WERI-Rb-1 (cell line): ENCODE measurements around the gene BCL10.

Source experiments
- DNase-seq: peaks from one replicate; pipeline ENCODE4 v3.0.0-alpha.2; 2020
- H3K27ac ChIP-seq: fragments of 250-450 bp; sonication (Bioruptor Pico); 2 replicates; pipeline ENCODE4 v1.5.1; 2020; ENCODE audit warnings: mild to moderate bottlenecking, moderate library complexity
- H3K27me3 ChIP-seq: fragments of 250-450 bp; sonication (Bioruptor Pico); 2 replicates; pipeline ENCODE4 v1.5.1; 2021; ENCODE audit warnings: mild to moderate bottlenecking, low read depth, moderate library complexity; ENCODE audit not compliant: insufficient read depth, severe bottlenecking
- H3K36me3 ChIP-seq: fragments of 250-450 bp; sonication (Bioruptor Pico); 2 replicates; pipeline ENCODE4 v1.5.1; 2020; ENCODE audit warnings: mild to moderate bottlenecking, moderate library complexity
- H3K4me3 ChIP-seq: 2 replicates; pipeline ENCODE4 v1.5.1; 2011; ENCODE audit warnings: low read depth, mild to moderate bottlenecking, control low read depth, low read length
- H3K9me3 ChIP-seq: fragments of 250-450 bp; sonication (Bioruptor Pico); 2 replicates; pipeline ENCODE4 v1.5.1; 2021; ENCODE audit warnings: mild to moderate bottlenecking, moderate library complexity; ENCODE audit not compliant: severe bottlenecking
- TF ChIP-seq, protein P1 (sequence below): IDR thresholded peaks from 2 replicates; pipeline ENCODE4 v1.5.1; 2011; ENCODE audit warnings: low read depth, mild to moderate bottlenecking, control low read depth, inconsistent platforms, low read length

Gene BCL10

GRCh38 chr1:85276215-85276977 is at the start of gene BCL10:
TSS of gene BCL10 (minus strand) at chr1:85276632. CDS start at chr1:85276352, 280 bp downstream.
- Histone ChIP-seq H3K4me3 (peak within 1 kb of the TSS; percentile 97), H3K27me3 (no peaks in the 10 kb centered on the region), H3K9me3 (no peaks in the 10 kb centered on the region), H3K27ac (peak within 1 kb of the TSS; percentile 82), H3K36me3 (peaks cover 13% of the 10 kb centered on the region)
- peak; percentile 97 for DNase-seq
- TF ChIP-seq, protein P1, sequence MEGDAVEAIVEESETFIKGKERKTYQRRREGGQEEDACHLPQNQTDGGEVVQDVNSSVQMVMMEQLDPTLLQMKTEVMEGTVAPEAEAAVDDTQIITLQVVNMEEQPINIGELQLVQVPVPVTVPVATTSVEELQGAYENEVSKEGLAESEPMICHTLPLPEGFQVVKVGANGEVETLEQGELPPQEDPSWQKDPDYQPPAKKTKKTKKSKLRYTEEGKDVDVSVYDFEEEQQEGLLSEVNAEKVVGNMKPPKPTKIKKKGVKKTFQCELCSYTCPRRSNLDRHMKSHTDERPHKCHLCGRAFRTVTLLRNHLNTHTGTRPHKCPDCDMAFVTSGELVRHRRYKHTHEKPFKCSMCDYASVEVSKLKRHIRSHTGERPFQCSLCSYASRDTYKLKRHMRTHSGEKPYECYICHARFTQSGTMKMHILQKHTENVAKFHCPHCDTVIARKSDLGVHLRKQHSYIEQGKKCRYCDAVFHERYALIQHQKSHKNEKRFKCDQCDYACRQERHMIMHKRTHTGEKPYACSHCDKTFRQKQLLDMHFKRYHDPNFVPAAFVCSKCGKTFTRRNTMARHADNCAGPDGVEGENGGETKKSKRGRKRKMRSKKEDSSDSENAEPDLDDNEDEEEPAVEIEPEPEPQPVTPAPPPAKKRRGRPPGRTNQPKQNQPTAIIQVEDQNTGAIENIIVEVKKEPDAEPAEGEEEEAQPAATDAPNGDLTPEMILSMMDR, result no peak

GRCh38 chr1:85325920-85326319 is 49.5 kb upstream of the BCL10 start:
- no peak overlapping the region for H3K27ac ChIP-seq
- no peak overlapping the region for H3K4me3 ChIP-seq
- TF ChIP-seq, protein P1, result no peak
- no peaks in the 10 kb centered on the region for H3K9me3 ChIP-seq
- no peaks in the 10 kb centered on the region for H3K27me3 ChIP-seq
- no peaks in the 10 kb centered on the region; the same call in 1 of the 2 replicates for H3K36me3 ChIP-seq
- no peak for DNase-seq

DNA sequence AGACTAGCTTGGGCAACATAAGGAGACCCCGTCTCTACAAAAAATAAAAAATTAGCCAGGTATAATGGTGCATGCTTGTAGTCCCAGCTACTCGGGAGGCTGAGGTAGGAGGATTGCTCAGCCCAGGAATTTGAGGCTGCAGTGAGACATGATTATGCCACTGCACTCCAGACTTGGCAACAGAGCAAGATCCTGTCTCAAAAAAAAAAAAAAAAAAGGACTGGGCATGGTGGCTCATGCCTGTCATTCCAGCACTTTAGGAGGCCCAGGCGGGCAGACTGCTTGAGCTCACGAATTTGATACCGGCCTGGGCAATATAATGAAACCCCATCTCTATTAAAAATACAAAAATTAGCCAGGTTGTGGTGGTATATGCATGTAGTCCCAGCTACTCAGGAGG is 47.3 kb upstream of the BCL10 start:
- TF ChIP-seq, protein P1, result no peak
- no peak for DNase-seq
- Histone ChIP-seq H3K4me3 (no peak overlapping the region), H3K36me3 (no peaks in the 10 kb centered on the region; the same call in 1 of the 2 replicates), H3K9me3 (no peaks in the 10 kb centered on the region), H3K27ac (no peak overlapping the region), H3K27me3 (no peaks in the 10 kb centered on the region)

GRCh38 chr1:85322655-85323054 is 46.2 kb upstream of the BCL10 start:
- H3K4me3 ChIP-seq, result no peak overlapping the region
- no peaks in the 10 kb centered on the region; the same call in 1 of the 2 replicates for H3K36me3 ChIP-seq
- H3K27ac ChIP-seq, result no peak overlapping the region
- H3K27me3 ChIP-seq, result no peaks in the 10 kb centered on the region
- no peak for DNase-seq
- TF ChIP-seq, protein P1, result no peak
- no peaks in the 10 kb centered on the region for H3K9me3 ChIP-seq

- Histone ChIP-seq H3K27me3 (no peaks in the 10 kb centered on the region), H3K36me3 (no peaks in the 10 kb centered on the region; the same call in 1 of the 2 replicates), H3K4me3 (no peak overlapping the region), H3K27ac (no peak overlapping the region; the same call in 1 of the 2 replicates), H3K9me3 (no peaks in the 10 kb centered on the region)
- TF ChIP-seq, protein P1, result no peak
- DNase-seq, result peak; percentile 46
Observed at GRCh38 chr1:85321237-85321964, 45.0 kb upstream of the BCL10 start.
